LNCAP (cell line): ENCODE results near the gene ADAM33.

Experiments used
- CTCF ChIP-seq: fragments of 450-650 bp; IDR thresholded peaks from 2 replicates; pipeline ENCODE4 v1.5.1; 2017; ENCODE audit warnings: mild to moderate bottlenecking

ADAM33 gene

GRCh38 chr20:3652676-3653596 is 28.9 kb downstream of the ADAM33 start:
- TF ChIP-seq CTCF, result no peak

- TF ChIP-seq CTCF, result no peak
Observed at GRCh38 chr20:3652221-3652620, 29.6 kb downstream of the ADAM33 start.

GRCh38 chr20:3651204-3651962 is 30.4 kb downstream of the ADAM33 start:
- no peak for TF ChIP-seq CTCF

GRCh38 chr20:3648951-3649350 is 32.9 kb downstream of the ADAM33 start:
- no peak for TF ChIP-seq CTCF

- TF ChIP-seq CTCF, result no peak
Observed at GRCh38 chr20:3647473-3647872, 34.3 kb downstream of the ADAM33 start.

GRCh38 chr20:3646651-3647050 is 35.2 kb downstream of the ADAM33 start:
- no peak for TF ChIP-seq CTCF

GRCh38 chr20:3646067-3646440 is 35.8 kb downstream of the ADAM33 start:
- no peak for TF ChIP-seq CTCF
